Thyroid gland (tissue), 4 donors: ENCODE measurements around the gene ZC3H18.

ENCODE experiments used
- CTCF ChIP-seq, 6 experiments: fragments of 200-600 bp in 3 of 6; fragments of 450-650 bp in 3 of 6; sonication (generic) in 3 of 6; IDR thresholded peaks; one replicate each; pipeline ENCODE4 v1.5.1; 2016 to 2019; ENCODE audit warnings: antibody characterized with exemption in 6 of 6, mild to moderate bottlenecking in 2 of 6, inconsistent platforms in 1 of 6, moderate library complexity in 1 of 6
- POLR2A ChIP-seq, 2 donors: fragments of 450-650 bp; IDR thresholded peaks; one replicate each; pipeline ENCODE4 v1.6.1; 2017; ENCODE audit warnings: antibody characterized with exemption in 2 of 2, mild to moderate bottlenecking in 2 of 2, moderate library complexity in 1 of 2

- TF ChIP-seq POLR2A (IDR thresholded peaks at IDR 0.05): no peak
- TF ChIP-seq CTCF (IDR thresholded peaks at IDR 0.05): no peak
Measured at GRCh38 chr16:88578446-88579313, 8.5 kb downstream of the ZC3H18 start.
